SK-N-MC (cell line): ENCODE results near the gene SLCO4A1.
"Not testable (repeated sequence)": the region's sequence is repeated elsewhere in the genome, so short reads cannot be mapped to it uniquely, and the experiment has no call there.

Experiments
- DNase-seq: peaks from one replicate; pipeline ENCODE4 v3.0.0-alpha.2; 2011; ENCODE audit warnings: low read depth, low spot score
- H3K27ac ChIP-seq: fragments of 200-600 bp; sonication (generic); 2 replicates; pipeline ENCODE4 v1.5.1; 2016; ENCODE audit warnings: mixed run types
- H3K36me3 ChIP-seq: fragments of 200-600 bp; sonication (generic); 2 replicates; pipeline ENCODE4 v1.6.1; 2017; ENCODE audit warnings: antibody characterized with exemption, low read length, mixed read lengths; ENCODE audit not compliant: insufficient read depth
- H3K4me3 ChIP-seq: fragments of 200-600 bp; sonication (generic); 2 replicates; pipeline ENCODE4 v1.5.1; 2016
- H3K9ac ChIP-seq: fragments of 200-600 bp; sonication (generic); 2 replicates; pipeline ENCODE4 v1.8.0; 2017; ENCODE audit warnings: mixed run types, mixed read lengths; ENCODE audit not compliant: insufficient read length
- H3K9me3 ChIP-seq: fragments of 200-600 bp; sonication (generic); 2 replicates; pipeline ENCODE4 v1.6.1; 2017; ENCODE audit warnings: low read depth, mild to moderate bottlenecking, antibody characterized with exemption, low read length, moderate library complexity, mixed read lengths
- EZH2 ChIP-seq: fragments of 200-600 bp; sonication (generic); IDR thresholded peaks from one replicate; pipeline ENCODE4 v1.6.1; 2017; ENCODE audit warnings: antibody characterized with exemption
- FOXP2 ChIP-seq: optimal IDR thresholded peaks from 2 replicates; pipeline ENCODE3; 2011; ENCODE audit warnings: mild to moderate bottlenecking, moderate library complexity; ENCODE audit not compliant: insufficient read depth; ENCODE audit errors: extremely low read length, control extremely low read depth
- POLR2AphosphoS5 ChIP-seq: IDR thresholded peaks from 2 replicates; pipeline ENCODE4 v1.6.1; 2012; ENCODE audit warnings: mild to moderate bottlenecking, low read depth, low read length, borderline replicate concordance

SLCO4A1 gene

DNA sequence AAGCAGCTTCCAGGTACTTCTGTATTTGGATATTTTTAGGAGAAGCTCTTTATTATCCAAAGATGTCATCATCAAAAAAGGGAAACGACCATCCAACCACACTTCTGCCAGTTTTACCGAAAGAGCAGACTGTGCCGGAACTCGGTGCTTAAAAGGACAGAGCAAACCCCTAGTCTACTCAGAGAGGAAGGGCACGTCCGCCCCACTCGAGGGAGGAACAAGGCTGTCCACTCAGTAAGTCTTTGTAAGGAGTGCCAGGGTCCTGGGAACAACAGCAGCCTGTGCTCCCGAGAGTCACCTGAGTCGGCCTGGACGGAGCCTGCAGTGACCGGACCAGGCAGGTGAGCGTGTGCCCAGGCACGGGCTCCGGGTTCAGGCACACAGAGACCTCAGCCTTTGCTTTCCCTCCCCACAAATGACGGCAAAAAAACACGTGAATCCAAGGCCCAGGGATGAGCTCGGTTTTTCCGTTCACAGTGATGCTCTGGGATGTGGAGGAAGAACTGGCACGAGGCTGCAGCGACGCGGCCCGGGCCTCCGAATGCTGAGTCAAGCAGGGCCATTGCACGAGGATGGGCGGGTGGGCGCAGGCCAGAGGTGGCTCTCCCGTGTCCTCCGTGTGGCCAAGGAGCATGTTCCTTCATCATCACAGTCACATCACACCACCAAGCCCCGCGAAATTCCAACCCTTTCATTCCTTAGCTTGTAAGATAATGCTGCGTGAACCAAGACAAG lies 17.4 kb upstream of the SLCO4A1 start:
- no peak overlapping the region for H3K4me3 ChIP-seq
- DNase-seq, result no peak
- peak overlapping the region; percentile 17 for H3K9ac ChIP-seq
- no peaks in the 10 kb centered on the region for H3K9me3 ChIP-seq
- TF ChIP-seq EZH2, result no peak
- no peak for TF ChIP-seq FOXP2
- H3K36me3 ChIP-seq, result no peaks in the 10 kb centered on the region
- H3K27ac ChIP-seq, result peak overlapping the region; percentile 97

DNA sequence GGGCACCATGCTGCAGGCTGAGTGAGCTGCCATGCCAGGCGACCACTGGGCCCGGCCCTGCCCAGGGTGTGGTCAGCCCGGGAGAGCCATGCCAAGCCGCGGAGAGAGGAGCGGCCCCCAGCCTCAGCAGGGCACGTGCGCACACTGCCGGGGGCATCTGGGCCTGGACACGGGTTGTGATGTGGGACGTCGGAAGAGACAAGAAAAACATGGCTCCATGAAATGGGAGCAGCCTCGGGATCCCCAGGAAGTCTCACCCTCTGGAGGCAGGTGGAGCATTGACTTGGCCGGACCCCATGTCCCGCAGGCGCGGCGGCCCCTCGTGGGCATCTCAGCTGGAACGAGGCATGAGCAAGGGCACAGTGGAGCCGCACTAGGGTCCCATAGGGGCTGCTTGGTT lies 16.8 kb upstream of the SLCO4A1 start:
- H3K27ac ChIP-seq, result no peak overlapping the region
- no peaks in the 10 kb centered on the region for H3K9me3 ChIP-seq
- DNase-seq, result no peak
- no peak overlapping the region for H3K9ac ChIP-seq
- TF ChIP-seq FOXP2, result no peak
- TF ChIP-seq EZH2, result no peak
- no peak for TF ChIP-seq POLR2AphosphoS5
- no peaks in the 10 kb centered on the region for H3K36me3 ChIP-seq
- no peak overlapping the region for H3K4me3 ChIP-seq

DNA sequence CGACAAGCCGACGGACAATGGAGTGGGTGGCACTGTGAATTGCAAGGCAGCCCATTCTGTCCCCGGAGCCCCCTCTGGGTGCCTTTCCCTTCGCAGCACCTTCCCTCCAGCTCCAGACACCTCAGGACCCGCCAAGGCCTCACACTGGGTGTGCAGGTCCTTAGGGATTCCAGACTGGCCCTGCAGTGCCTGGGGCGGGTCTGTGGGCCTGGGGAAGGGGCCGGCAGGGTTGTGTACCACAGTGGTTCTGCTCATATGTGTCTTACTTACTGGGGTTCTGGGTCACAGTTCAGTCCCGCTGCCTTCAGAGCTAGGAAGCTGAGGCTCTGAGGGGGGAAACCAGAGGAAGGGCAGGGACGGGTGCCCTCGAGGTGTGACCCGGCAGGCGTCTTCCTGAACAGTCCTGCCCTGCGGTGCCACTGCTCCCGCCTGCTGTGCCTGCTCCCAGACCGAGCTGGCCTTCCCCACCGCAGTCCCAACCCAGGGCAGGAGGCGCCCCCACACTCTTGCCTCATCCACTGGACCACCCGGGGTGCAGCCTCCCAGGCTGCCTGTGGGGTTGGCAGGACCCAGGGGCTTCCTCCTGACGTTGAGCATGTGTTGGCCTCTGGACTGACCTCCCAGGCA lies 16.3 kb upstream of the SLCO4A1 start:
- Histone ChIP-seq H3K36me3 (no peaks in the 10 kb centered on the region), H3K9me3 (no peaks in the 10 kb centered on the region), H3K4me3 (no peak overlapping the region), H3K9ac (no peak overlapping the region), H3K27ac (no peak overlapping the region)
- no peak for TF ChIP-seq POLR2AphosphoS5
- no peak for TF ChIP-seq FOXP2
- no peak for TF ChIP-seq EZH2
- no peak for DNase-seq

DNA sequence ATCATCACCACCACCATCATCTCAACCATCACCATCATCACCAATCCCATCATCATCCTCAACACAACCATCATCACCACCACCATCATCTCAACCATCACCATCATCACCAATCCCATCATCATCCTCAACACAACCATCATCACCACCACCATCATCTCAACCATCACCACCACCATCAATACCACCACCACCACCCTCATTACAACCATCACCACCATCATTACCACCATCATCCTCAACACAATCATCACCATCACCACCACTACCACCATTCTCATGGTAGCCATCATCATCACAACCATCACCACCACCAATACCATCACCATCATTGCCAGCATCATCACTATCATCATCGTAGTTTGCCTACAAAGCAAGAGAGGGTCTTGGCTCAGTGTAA lies 14.9 kb upstream of the SLCO4A1 start:
- H3K9me3 ChIP-seq, H3K4me3 ChIP-seq, H3K9ac ChIP-seq, DNase-seq, H3K36me3 ChIP-seq: not testable (repeated sequence)
- peak overlapping the region; percentile 72; the same call in 1 of the 2 replicates for H3K27ac ChIP-seq

DNA sequence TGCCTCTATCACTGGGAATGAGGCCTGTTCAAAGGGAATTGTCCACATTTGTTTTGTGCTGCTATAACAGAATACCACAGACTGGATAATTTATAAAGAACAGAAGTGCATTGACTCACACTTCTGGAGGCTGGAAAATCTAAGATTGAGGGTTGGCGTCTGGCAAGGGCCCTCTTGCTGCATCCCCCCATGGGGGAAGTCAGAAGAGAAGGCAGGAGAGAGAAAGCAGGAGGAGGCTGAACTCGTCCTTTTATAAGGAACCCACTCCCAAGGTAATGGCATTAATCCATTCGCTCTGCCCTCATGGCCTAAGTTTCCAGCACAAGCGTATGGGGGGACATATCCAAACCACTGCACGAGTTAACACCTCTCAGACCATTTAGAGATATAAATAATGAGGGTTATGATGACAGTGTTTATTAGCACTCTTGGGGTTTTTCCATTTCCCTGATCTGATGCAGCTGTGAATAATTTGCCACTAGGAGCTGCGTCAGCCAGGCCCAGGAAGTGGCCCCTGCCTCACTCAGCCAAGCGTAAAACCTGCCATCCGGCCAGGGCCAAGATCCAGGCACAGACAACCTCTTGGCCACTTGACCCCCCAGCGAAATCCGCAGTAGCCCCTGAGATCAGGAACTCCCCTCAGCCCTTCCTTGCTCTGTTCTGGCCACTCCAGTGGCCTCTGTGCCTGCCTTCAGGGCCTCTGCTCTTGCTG lies 14.2 kb upstream of the SLCO4A1 start:
- TF ChIP-seq EZH2, result no peak
- no peak for TF ChIP-seq FOXP2
- no peak for TF ChIP-seq POLR2AphosphoS5
- peak overlapping the region; percentile 72 for H3K27ac ChIP-seq
- H3K9me3 ChIP-seq, result no peaks in the 10 kb centered on the region
- H3K4me3 ChIP-seq, result no peak overlapping the region
- no peak overlapping the region for H3K9ac ChIP-seq
- no peak for DNase-seq
- H3K36me3 ChIP-seq, result no peaks in the 10 kb centered on the region

DNA sequence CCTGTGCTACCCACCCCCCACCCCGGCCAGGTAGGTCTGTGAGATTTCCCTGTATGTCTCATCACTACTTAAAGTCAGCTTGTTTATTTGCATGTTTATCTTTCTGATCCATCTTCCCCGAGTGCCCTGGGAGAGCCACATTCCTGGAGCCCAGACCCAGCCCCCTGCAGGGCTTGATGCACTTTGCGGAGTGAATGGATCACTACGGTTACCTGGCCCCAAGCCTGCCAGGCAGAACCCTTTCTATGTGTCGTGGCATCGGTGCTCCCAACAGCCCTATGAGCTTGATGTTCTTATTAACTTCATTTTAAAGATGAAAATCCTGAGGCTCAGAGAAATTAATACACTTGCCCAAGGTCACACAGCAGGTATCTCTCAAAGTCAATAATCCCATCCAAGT lies 13.6 kb upstream of the SLCO4A1 start:
- Histone ChIP-seq H3K27ac (peak overlapping the region; percentile 72), H3K36me3 (no peaks in the 10 kb centered on the region), H3K4me3 (no peak overlapping the region), H3K9me3 (no peaks in the 10 kb centered on the region), H3K9ac (no peak overlapping the region)
- DNase-seq, result no peak
- no peak for TF ChIP-seq POLR2AphosphoS5
- no peak for TF ChIP-seq EZH2
- TF ChIP-seq FOXP2, result no peak

DNA sequence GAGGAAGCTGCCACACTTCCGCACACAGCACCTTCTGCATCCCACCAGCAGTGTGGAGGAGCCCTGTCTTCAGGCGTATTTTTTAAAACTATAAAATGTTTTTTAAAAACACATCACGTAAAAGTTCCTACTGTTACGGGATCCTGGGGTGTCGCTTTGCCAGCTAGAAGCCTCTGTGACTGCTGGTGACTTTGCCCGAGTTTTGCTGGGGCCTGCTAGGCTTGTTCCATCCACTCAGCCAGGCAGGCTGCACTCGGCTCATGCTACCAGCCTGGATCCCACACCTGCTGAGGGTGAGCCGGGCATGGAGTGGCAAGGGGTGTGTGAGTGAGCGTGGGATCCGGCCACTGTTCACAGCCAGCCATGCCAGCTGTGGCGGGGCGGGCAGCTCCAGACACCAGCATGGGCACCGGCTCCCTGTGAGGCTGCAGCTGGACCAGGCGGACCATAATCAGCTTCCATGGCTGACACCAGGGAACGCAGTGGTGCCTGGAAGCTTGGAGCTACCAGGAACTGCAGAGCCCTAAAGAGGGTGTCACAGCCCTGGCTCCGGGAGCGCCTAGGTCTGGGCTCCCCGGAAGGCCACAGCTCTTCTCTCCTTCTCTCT lies 12.3 kb upstream of the SLCO4A1 start:
- no peaks in the 10 kb centered on the region for H3K9me3 ChIP-seq
- no peak for DNase-seq
- H3K9ac ChIP-seq, result no peak overlapping the region
- no peak overlapping the region for H3K27ac ChIP-seq
- no peaks in the 10 kb centered on the region for H3K36me3 ChIP-seq
- TF ChIP-seq FOXP2 (no peak), EZH2 (no peak), POLR2AphosphoS5 (no peak)
- no peak overlapping the region for H3K4me3 ChIP-seq
